ENCODE measurements around the gene WDR75. TPM values are rescaled to one million over a fixed set of nuclear protein-coding genes. Genes with fewer than 3 reads are reported as not detected.
A peak's percentile ranks its signal among the peaks of the same experiment; 100 is the strongest.

The WDR75 gene
- total RNA-seq, 1 donor from 2014 or later, result 48.6 TPM

DNA sequence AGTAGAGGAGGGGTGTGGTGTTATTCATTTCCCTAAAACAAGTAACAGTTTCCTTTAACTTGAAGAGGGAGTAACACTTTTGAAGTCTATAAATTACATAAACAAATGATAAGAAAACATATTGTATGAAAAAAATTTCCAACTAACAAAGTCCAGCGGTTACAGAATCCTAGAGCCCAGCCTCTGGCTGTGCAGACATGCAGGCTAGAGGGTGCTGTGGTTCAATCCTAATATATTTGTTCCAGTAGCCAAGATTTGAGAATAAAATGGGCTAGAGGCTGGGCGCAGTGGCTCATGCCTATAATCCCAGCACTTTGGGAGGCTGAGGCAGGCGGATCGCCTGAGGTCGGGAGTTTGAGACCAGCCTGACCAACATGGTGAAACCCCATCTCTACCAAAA lies 56.9 kb downstream of the WDR75 start:
- no peak for DNase-seq (ENCODE audit: low read depth)

DNA sequence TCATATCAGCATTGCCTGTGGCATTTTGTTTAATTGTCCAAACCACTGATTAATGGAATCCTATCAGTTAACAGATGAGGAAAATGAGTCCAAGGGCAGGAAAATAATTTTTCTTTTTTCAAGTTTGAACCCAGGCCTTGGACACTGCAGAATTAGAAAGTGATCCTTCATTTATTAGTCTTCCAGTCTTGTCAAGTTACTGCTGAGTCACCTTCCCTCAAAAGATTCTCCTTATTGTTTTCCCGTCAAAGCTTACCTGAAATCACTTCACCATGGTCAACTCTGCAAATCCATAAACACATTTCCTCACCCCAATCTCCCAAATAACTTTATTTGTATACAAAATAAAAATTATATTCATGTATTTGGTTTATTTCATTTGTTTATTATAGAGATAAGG lies 57.9 kb downstream of the WDR75 start:
- no peak for DNase-seq (ENCODE audit: low read depth)

DNA sequence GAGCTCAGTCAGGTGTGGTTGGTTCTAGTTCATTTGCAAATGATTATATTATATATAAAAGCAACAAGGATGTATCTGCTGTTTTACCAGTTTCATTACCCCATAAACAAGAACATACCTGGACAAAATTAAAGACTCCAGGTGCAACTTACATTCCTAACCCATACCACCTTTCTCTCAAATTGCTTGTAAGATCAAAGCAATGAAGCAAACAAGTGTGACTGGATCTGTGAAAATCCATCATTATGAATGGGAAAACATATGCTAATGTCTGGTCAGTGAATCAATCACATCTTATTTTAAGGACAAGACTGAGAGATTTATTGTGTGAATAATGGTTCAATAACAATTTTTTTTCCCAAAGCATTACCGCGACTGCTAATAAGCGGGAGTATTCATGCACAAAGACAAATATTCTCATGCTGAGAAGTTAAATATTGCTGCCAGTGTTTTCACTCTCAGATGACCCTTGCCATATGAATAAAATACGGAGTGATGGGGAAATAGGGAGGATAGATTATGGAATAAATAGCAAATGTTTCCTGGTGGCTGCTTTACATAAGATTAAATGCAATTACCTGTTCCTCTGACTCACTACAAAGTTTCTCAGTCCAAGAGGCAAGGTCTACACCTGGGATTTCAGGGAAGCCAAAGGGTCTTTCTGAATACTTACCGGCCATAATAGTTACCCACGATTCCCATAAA lies 59.3 kb downstream of the WDR75 start:
- DNase-seq (ENCODE audit: low read depth), result no peak

DNA sequence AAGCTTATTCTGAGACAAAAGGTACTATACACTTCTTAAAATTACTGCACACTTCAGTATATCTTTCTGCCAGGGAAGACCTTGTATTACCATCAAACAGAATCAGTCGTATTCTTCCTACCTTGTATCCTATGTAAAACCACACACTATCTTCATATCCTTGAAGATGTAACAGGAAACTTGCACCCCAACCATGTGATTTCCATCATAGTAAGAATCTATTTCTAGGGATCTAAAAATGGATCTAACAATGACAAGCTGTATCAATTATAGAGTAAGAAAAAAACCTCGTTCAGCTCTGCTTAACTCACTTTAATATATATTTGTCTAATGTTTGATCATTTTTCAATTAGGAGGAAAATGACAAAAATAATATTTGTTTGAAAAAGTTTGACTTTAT lies 60.2 kb downstream of the WDR75 start:
- peak; percentile 64 for DNase-seq (ENCODE audit: low read depth)

DNA sequence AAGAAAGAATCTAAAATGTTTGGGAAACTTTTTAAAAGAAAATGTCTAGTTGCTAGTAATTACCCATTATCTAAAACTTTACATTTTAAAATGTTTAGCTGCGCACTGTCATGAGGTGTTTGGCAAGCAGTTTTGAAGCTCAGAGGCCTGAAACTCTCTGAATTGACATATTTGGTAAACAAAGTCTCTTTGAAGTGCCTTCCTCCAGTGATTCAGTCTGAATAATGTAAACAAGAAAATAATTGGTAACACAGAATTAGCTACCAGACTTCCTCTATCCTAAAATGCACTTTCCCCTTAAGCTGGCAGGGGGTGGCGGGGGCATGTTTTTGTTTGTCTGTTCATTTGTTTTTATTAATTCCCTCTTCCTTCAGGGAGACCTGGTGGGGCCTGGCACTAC lies 61.4 kb downstream of the WDR75 start:
- no peak for DNase-seq (ENCODE audit: low read depth)

DNA sequence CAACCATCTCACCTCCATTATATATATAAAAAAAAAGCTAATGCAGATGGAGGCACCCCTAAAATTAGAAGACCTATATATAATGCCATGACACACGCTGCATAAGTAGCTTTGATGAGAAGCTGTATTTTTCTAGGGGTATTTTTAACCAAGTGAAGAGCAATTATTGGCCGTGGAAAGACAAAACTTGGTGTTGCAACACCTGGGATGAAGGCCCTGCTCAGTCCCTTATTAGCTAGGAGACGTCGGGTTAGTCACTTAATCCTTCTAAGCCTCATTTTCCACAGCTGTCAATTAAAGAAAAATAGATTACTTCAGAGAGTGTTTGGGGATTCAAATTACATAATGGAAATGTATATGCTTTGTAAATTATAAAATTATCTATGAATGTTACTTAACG lies 63.0 kb downstream of the WDR75 start:
- no peak for DNase-seq (ENCODE audit: low read depth)

DNA sequence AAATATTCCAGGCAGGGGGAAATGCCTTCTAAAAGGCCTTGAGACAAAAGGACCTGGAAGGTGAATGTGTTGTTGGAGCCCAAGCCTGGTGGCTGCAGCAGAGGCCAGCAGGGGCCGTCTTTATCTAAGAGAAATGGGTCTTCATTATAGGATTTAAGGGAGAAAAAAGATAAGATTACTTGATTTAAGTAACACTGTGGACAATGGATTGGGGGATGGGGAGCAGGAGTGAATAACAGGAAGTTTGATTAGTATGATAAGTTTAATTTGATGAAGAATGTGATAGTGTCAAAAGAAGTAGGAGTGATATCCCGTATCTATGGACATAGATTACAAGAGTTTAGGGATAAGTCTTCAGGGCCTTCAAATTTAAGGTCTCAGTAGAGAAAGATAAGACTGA lies 64.2 kb downstream of the WDR75 start:
- no peak for DNase-seq (ENCODE audit: low read depth)

DNA sequence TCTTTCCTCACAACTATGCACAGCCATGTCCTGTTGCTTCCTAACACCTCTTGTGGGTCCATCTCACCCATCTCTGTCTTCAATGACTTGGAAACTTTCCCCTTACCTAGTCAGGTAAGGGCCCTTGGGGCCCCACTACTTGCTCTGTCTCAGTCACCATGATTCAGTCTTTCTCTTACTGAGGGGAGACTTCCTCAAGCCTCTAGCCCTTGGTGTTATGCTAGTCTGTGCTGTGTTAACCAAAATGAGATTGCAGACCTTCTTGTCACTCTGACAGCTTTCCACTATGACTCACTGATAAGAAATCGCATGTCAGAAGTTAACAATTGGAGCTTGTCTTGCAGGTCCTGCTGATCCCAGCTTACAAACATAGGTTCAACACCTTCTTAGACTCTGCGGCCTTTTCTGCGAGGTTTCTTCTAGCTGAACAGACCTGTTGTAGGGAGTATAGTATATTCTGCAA lies 65.3 kb downstream of the WDR75 start:
- peak; percentile 70 for DNase-seq (ENCODE audit: low read depth)

DNA sequence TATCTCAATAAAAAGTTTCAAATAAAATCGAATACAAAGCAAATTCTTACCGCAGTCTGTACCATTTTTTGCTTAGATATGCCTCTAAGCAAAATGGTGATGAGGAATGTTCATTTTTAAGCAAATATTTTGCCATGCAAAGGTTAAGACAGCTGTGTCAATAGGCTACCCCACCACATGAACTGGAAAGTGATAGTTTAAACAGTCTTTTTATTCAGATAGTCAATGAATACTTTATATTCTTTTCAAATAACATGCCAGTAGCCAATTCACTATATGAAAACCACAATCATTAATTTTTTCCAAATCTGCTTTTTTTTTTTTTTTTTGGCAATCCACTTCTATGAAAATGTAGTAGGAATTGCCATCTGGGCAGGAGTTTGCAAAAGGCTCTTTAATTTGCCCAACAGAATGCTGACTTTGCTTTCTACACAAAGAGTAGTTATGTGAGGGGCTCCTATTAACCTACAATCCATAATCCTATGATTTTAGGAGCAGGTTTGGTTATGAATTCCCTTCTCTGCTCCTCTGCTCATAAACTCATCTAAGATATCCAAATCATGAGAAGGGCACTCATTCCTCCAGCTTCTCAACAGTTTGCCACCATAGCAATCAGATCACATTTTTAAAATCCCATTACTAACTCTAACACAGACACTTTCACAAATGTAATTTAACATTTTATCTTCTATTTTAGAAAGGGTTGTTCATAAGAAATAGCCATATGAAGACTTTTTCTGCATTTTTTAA lies 70.1 kb downstream of the WDR75 start:
- DNase-seq (ENCODE audit: low read depth), result no peak

DNA sequence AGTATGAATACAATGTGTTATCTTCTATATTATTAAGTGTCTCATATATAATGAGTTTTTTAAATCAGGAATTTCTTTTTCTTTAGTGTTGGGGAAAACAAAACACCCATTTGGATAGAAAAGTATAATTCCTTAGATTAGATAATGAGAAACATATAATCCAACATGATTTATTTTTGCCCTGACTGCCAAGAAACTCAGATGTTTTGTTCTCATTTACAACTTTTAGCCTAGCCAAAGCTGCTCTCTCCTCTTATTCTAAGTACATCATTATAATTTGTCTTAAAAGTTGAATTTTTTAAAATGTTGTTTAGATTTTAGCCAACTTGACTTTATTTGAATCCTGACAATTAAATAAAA lies 70.7 kb downstream of the WDR75 start:
- DNase-seq (ENCODE audit: low read depth), result no peak

DNA sequence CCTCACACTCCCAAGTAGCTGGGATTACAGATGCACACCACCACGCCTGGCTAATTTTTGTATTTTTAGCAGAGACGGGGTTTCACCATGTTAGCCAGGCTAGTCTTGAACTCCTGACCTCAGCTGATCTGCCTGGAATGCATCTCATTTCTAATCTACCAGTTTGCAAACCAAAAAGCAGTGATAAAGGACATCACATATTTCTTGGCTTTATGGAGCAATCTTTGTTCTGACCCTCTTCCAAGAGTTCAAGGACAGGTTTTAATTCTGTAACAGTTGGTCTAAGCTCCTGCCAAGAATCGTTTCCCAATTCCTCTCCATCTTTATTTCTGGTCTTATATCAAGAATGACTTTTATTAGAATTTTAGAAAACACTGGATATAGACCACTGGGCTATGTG lies 71.6 kb downstream of the WDR75 start:
- no peak for DNase-seq (ENCODE audit: low read depth)

DNA sequence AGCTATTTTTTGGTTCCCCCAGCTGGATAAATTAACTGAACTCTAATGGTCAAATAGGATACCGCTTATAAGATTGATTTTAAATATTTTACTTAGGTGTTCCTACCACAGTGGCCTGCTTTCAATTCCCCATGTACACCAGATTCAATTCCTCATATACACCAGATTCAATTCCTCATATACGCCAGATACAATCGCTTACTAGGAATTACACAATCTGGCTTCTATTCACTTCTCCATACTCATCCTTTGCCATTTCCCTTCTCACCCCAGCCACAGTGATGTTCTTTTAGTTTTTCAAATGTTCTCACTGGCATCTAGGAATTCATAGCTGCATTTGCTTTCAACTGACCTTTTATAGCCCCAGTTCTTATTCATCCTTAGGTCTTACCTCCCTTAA lies 72.8 kb downstream of the WDR75 start:
- DNase-seq (ENCODE audit: low read depth), result no peak

DNA sequence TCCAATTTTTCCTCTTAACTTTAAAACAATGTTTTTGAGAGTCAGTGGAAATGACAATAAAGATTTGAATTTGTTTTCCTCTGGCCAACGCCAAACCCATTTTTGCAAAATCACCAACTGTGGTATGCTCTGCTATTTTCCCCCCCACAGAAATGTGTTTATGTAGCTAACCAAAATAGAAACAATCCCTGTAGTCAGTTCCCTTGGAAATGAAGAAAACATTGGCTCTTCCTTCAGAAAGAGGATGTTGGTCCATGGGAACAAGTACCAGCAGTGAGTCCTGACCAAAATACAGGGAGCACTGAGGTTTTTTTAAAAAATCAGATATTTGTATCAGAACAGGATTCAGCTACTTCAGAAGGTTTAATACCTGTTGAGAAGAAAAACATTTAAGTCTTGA lies 74.0 kb downstream of the WDR75 start:
- peak; percentile 79 for DNase-seq (ENCODE audit: low read depth)

DNA sequence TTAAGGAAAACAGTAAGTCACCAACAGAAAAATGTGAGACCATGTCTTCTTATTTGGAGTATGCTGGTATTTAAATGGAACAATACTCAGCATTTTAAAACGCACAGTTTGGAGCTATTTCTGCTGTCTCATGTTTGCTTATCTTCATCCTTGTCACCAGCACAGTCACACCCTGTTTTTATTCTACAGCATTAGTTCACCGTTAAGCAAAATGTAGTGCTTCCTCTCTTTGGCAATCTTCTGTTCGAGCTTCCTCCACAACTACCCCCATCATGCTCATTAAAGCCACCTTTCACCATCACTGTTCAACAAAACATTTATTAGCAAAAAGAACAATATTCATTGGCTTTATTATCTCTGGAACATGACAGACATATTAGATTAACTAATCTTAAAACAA lies 75.3 kb downstream of the WDR75 start:
- no peak for DNase-seq (ENCODE audit: low read depth)

DNA sequence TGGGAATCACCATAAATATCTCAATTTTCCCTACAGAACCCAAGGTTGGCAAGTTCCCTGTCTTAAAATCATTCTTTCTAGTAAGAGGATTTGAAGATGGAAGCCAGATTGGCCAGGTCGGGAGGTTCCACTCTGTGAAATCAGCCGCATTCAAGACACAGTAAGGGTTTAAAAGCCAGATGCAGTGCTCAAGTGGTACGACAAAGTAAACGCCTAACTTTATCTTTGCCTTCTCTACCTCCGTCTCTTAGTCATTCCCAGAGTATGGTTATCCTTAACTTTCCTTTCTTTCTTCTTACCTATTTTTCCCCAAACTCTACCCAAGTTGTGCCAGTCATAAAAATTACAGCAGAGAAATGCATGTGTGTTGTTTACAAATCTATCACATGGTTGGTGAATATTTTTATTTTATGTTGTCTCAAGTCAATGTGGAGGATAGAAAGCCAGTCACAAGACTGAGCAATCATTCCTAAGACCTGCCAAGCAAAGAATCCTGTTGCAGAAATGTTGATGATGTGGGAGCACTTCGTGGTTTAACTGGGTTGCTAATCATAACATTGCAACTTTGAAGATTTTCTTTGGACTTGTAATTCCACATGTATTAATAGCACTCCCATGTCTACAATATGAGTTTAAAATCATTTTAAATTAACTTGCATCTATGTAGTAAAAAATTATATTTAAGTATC lies 76.7 kb downstream of the WDR75 start:
- peak; percentile 69 for DNase-seq (ENCODE audit: low read depth)

DNA sequence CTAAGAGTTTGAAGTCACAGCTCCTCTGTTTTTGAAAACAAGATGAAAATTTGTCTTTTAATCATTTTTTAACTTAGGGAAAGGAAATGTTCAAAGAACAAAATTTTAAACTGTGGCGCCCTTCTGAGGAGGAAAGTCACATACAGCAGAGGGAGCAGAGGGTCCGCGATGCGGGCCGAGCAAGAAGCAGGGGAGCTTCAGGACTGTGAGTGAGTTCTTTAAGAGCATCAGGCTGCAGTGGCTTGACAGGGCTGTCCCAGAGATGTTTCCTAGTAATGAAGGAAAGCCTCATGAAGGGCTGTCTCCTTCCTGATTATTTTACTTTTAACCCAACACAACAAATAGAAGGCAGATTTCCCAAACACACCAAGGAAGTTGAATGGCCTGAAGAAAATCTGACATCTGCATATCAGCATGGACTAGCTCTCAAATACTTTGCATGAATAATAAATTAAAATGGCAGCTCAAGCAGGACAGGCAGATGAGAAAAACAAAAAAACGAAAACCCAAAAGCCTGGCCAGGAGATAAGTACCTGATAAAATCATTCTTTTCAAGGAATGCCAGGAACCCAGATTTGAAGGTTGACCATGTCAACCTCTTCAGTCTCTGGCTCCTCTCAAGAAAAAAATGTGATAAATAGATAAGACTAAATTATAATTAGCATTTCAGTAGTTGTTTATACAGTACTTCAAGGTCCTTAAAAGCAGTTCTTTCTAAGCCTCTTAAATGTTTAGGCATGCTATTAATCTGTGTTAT lies 78.5 kb downstream of the WDR75 start:
- DNase-seq (ENCODE audit: low read depth), result no peak

DNA sequence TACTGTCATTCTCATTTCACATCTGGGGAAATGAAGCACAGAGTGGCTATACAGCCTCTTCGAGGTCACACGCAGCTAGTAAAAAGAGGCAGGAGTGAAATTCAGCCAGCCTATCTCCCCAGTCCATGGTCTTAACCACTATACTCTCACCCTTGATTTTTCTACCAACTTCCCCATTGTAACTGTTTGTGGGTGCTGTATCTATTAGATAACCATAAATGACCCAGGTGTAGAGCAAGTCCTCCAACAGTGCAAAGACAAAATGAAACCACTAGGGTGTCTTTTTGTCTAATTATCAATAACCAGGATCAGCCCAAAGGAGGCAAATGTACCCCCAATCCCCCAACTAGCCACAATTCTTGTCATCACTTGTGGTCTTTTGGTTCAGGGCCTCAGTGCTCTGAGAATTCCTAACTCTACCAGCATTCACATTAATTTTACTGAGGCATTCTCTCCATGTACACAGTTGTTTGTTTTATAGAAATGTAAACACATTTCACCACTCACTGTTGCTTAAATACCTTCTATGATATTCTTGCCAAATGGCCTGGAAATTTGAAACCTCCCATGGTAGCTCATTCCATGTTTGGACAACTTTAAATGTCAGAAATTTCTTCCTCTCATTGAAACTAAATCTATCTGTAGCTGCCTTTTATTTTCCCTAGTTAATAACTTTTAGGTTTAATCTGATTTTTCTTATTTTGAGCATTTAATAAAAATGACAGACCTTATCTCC lies 80.6 kb downstream of the WDR75 start:
- DNase-seq (ENCODE audit: low read depth), result no peak

DNA sequence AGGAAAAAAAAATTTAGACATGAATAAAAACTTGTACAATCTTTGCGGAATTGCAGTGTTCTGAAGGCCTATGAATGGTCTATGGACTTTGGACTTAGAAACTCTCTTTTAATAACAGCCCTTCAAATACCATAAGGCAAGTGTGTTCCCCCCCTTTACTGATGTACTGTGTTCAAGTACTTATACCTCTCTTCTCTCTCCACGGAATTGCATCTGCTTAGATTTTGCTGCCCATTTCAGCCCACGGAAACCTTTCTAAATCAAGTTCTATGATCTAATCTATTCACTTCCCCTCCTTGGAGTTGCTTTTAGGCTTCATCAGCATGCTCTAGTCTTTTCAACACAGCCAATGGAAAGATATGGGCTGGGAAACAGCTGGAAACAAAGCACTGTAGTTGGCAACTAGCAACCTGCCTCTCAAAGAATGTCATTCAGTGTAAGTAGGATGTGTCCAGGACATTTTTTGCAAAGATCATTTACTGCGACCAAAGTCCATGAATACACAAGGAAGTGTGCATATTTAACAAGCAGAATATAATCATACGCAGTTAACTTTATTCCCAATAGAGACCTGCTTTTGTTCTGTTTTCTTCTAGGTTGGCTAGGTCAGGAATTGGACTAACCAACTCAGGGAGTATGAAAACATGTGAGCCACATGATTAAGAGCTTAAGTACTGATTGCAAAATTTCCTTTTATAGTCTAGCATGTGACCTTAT lies 81.3 kb downstream of the WDR75 start:
- DNase-seq (ENCODE audit: low read depth), result peak; percentile 58

DNA sequence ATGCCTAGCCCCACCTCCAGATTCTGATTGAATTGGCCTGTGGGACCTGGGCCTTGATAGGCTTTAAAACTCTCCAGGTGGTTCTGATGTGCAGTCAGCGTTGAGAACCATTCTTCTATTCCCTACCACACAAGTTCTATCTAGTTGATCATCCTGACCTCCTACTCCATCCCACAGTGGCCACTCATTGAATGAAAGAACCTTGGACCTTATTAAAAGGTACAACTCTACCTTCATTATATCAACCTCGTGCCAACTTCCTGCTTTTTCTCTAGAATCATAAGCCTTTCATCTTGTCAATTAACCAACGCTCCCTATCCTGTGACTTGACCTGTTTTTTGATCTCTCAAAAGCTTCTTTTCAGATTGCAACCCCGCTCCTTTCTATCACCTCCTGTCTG lies 83.5 kb downstream of the WDR75 start:
- no peak for DNase-seq (ENCODE audit: low read depth)

Measured in myocyte (in vitro differentiated cells).